Measurements from ENCODE around the gene COPS3.

DNA sequence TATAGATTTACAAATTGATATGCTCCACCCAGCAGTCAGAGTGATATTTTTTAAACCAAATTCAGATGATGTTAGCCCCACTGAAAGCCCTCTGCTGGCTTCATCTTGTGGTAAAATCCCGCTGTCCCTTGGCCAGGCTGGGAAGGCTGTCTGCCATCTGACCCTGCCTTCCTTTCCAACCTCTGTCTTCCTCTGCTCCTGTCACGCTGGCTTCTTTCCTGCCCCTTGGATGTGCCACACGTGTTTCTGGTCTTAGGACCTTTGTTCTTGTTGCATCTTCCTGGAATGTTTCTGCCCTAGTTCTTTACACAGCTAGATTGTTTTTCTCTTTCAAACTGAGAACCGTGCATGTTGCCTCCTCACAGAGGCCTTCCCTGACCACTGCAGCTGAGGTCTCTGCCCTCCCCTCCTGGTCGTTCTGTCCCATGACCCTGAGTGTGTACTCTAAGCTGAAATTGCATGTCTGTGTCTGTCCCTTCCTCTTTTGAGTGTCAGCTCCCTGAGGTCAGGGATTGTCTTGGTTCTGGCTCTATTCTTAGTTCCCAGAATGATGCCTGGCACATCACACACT lies 33.5 kb upstream of the COPS3 start:
- TF ChIP-seq, protein P1, sequence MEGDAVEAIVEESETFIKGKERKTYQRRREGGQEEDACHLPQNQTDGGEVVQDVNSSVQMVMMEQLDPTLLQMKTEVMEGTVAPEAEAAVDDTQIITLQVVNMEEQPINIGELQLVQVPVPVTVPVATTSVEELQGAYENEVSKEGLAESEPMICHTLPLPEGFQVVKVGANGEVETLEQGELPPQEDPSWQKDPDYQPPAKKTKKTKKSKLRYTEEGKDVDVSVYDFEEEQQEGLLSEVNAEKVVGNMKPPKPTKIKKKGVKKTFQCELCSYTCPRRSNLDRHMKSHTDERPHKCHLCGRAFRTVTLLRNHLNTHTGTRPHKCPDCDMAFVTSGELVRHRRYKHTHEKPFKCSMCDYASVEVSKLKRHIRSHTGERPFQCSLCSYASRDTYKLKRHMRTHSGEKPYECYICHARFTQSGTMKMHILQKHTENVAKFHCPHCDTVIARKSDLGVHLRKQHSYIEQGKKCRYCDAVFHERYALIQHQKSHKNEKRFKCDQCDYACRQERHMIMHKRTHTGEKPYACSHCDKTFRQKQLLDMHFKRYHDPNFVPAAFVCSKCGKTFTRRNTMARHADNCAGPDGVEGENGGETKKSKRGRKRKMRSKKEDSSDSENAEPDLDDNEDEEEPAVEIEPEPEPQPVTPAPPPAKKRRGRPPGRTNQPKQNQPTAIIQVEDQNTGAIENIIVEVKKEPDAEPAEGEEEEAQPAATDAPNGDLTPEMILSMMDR (conservative IDR thresholded peaks at IDR 0.05 in 1 of 2, IDR thresholded peaks at IDR 0.05 in 1 of 2; ENCODE audit: low read depth in 1 of 2, low read length in 2 of 2), result no peak
- TF ChIP-seq EZH2 (IDR thresholded peaks at IDR 0.05; ENCODE audit: low read length, missing control alignments), result no peak

Measured in fibroblast of lung (primary cell).